ENCODE measurements around the gene CRIP2. TPM values are rescaled to one million over a fixed set of nuclear protein-coding genes. Genes with fewer than 3 reads are reported as not detected.
A peak's percentile ranks its signal among the peaks of the same experiment; 100 is the strongest.

Gene CRIP2
- total and polyA plus RNA-seq, 2 of the 13 experiments (the other 11 are each of a cell fraction or from before 2014, with no cell fraction given) = 31.6 to 37.9 TPM

GRCh38 chr14:105502446-105503295 lies 28.1 kb downstream of the CRIP2 start (continued):
- TF ChIP-seq ZNF142 (CRISPR knock-in tag; IDR thresholded peaks at IDR 0.05) (no peak), SOX13 (IDR thresholded peaks at IDR 0.05) (no peak), SOX13 (CRISPR knock-in tag; conservative IDR thresholded peaks at IDR 0.05 in 1 of 2, IDR thresholded peaks at IDR 0.05 in 1 of 2) (no peak), ZNF572 (CRISPR knock-in tag; IDR thresholded peaks at IDR 0.05) (no peak), ZNF550 (CRISPR knock-in tag; IDR thresholded peaks at IDR 0.05; ENCODE audit: borderline replicate concordance) (no peak), GATA4 (IDR thresholded peaks at IDR 0.05; ENCODE audit: borderline replicate concordance, low read depth) (0 out of 2 replicates have a peak, but pooled peaks have one; percentile 12), PRMT3 (CRISPR knock-in tag; IDR thresholded peaks at IDR 0.05; ENCODE audit: borderline replicate concordance, low read depth) (no peak), ZNF614 (CRISPR knock-in tag; IDR thresholded peaks at IDR 0.05; ENCODE audit: borderline replicate concordance) (no peak), ZEB1 (IDR thresholded peaks at IDR 0.05; ENCODE audit: insufficient replicate concordance, low read depth) (no peak), TRIM22 (IDR thresholded peaks at IDR 0.05) (no peak), SIX1 (CRISPR knock-in tag; IDR thresholded peaks at IDR 0.05; ENCODE audit: borderline replicate concordance) (no peak), CCDC6 (CRISPR knock-in tag; IDR thresholded peaks at IDR 0.05) (no peak), THYN1 (CRISPR knock-in tag; IDR thresholded peaks at IDR 0.05; ENCODE audit: borderline replicate concordance, low read depth) (no peak), ZNF326 (CRISPR knock-in tag; IDR thresholded peaks at IDR 0.05; ENCODE audit: borderline replicate concordance) (no peak), ZNF484 (CRISPR knock-in tag; IDR thresholded peaks at IDR 0.05; ENCODE audit: borderline replicate concordance, low read depth) (no peak), RAD51 (IDR thresholded peaks at IDR 0.05; ENCODE audit: borderline replicate concordance) (no peak), ZNF567 (CRISPR knock-in tag; IDR thresholded peaks at IDR 0.05; ENCODE audit: borderline replicate concordance) (no peak), AGO2 (optimal IDR thresholded peaks at IDR 0.05; ENCODE audit: low read depth, low read length) (peak; percentile 93)
- TF ChIP-seq, protein P1, sequence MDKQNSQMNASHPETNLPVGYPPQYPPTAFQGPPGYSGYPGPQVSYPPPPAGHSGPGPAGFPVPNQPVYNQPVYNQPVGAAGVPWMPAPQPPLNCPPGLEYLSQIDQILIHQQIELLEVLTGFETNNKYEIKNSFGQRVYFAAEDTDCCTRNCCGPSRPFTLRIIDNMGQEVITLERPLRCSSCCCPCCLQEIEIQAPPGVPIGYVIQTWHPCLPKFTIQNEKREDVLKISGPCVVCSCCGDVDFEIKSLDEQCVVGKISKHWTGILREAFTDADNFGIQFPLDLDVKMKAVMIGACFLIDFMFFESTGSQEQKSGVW (CRISPR knock-in tag; IDR thresholded peaks at IDR 0.05; ENCODE audit: borderline replicate concordance) = no peak
- TF ChIP-seq, protein P2, sequence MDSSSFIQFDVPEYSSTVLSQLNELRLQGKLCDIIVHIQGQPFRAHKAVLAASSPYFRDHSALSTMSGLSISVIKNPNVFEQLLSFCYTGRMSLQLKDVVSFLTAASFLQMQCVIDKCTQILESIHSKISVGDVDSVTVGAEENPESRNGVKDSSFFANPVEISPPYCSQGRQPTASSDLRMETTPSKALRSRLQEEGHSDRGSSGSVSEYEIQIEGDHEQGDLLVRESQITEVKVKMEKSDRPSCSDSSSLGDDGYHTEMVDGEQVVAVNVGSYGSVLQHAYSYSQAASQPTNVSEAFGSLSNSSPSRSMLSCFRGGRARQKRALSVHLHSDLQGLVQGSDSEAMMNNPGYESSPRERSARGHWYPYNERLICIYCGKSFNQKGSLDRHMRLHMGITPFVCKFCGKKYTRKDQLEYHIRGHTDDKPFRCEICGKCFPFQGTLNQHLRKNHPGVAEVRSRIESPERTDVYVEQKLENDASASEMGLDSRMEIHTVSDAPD (CRISPR knock-in tag; IDR thresholded peaks at IDR 0.05) = no peak

Measured in HepG2 (cell line).